Activated effector memory CD4-positive, alpha-beta T cell treated with Interleukin-2 at 50 U/mL for 16 hours (primary cell): Measurements from ENCODE around the gene RNPC3.
A peak's percentile ranks its signal among the peaks of the same experiment; 100 is the strongest.

ENCODE experiments used
- DNase-seq: peaks from one replicate; pipeline ENCODE4 v3.0.0-alpha.2; 2020

RNPC3 gene, protein sequence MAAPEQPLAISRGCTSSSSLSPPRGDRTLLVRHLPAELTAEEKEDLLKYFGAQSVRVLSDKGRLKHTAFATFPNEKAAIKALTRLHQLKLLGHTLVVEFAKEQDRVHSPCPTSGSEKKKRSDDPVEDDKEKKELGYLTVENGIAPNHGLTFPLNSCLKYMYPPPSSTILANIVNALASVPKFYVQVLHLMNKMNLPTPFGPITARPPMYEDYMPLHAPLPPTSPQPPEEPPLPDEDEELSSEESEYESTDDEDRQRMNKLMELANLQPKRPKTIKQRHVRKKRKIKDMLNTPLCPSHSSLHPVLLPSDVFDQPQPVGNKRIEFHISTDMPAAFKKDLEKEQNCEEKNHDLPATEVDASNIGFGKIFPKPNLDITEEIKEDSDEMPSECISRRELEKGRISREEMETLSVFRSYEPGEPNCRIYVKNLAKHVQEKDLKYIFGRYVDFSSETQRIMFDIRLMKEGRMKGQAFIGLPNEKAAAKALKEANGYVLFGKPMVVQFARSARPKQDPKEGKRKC

DNA sequence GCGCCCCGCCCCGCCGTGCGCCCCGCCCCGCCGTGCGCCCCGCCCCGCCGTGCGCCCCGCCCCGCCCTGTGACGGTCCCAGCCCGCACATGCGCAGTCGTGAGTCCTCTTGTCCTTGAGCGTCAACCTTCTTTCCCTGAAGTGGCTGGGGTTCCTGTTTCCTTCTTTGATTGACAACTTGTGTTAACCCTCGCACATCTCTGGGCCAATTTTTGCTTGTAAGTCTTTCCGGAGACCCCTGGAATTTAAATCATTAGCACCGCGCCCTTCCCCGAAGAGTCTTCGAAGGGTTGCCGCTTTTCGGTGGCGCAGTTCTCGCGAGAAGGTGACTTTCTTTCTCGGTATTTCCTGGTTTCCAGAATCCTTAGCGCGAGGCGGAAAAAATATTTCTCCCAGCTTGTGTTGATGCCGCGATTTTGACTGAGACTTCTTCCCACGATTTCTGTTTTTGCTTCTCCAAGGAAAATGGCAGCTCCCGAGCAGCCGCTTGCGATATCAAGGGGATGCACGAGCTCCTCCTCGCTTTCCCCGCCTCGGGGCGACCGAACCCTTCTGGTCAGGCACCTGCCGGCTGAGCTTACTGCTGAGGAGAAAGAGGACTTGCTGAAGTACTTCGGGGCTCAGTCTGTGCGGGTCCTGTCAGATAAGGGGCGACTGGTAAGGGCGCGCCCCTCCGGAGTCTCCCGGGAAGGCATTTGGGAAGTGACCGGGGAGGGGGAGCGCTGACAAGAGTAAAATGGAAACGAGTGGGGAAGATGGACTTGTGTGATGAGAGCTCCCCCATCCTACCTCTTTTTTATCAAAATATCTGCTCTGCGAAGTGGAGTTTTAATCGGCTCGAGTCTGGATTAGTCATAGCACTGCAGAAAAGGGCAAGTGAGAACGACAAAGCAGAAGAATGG lies at the start of gene RNPC3:
RNPC3 (plus strand) TSS at position 93 of the 901 bp plus-strand sequence; CDS start at position 465, 372 bp downstream.
- DNase-seq, result peak; percentile 67

DNA sequence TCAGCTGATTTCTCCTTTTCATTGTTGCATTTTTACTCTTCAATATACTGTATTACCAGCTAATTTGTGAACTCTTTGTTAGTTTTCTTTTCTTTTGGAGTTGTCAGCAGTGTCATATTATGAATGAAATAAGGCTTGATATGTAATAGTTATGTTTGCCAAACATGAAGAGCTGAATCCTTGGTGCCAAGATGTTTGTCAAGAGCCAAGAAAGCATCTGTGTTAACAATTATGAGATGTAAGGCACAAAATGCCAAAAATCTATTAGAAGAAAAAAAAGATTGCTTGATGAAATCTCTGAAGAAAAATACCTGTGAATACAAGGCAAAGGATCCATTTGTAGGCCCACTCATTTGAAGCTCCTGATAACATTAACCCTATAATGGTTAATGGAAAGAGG lies 48.4 kb upstream of the RNPC3 start:
- DNase-seq, result no peak

DNA sequence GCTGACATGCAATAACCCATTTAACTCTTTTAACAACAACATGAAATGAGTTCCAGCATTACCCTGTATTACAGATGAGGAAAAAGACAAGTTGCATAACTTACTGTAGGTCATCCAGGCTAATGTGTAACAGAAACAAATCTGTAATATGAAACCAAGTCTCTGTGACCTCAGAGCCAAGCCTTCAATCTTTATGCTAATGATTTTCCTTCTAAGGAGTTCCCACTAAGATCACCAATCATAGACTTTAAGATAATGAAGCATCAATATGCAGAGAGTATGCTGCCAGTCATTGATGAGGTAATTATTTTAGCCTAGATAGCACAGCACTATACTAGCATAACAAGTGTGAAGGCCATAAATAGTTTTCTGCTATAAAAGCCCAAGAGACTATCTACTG lies 35.6 kb upstream of the RNPC3 start:
- no peak for DNase-seq

DNA sequence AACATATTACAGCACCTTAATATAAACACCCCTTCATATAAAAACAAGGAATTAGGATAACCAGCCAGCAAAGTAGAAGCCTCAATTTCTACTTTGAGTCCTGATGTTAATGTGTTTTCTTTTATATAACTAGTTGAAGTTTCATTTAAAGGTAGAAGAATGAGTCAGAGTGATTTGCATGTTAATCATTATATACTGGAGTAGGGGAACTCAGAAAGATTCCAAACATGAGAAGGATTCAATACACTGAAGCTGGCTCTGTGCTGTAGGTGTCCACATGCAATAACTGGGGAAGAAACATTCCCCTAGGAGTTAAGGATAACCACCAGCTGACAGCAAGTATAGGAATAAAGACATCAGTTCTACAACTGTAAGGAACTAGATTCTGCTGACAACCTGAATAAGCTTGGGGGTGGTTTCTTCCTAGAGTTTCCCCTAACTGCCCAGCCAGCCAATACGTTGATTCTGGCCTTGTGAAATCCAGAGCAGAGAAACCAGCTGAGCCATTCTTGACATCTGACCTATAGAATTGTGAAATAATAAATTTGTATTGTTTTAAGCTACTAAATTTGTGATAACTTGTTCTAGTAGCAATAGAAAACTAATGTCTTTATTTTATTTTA lies 33.4 kb upstream of the RNPC3 start:
- no peak for DNase-seq

DNA sequence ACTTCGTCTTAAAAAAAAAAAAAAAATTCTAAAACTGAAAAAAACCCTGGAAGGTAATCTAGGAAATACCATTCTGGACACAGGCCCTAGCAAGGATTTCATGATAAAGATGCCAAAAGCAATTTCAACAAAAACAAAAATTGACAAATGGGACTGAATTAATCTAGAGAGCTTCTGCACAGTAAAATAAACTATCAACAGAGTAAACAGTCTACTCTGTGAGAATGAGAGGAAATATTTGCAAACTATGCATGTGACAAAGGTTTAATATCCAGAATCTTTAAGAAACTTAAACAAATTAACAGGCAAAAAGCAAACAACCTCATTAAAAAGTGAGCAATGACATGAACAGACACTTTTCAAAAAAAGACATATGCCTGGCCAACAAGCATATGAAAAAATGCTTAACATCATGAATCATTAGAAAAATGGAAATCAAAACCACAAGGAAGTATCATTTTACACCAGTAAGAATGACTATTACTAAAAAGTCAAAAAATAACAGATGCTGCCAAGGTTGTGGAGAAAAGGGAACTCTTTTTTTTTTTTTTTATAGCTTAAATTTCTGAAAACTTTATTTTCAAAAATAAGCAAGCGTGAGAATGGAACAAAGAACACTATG lies 29.4 kb upstream of the RNPC3 start:
- DNase-seq, result no peak

DNA sequence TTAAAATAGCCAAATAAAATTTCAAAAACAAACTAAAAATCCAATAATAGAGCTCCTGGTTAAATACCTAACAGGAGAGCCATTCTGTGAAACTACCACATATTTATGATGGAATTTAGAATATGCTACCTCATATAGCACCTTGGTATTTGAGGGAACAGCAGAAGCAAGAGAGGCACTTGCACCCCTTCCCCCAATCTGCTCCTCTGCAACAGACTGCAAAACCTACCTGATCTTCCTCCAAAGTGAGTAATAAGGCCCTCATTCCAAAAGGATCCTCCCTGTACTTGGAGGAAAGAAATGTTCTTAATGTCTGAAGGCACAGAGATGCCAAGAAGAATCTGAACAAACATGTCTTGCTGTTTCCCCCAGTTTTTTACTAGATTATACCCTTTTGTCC lies 28.1 kb upstream of the RNPC3 start:
- no peak for DNase-seq

DNA sequence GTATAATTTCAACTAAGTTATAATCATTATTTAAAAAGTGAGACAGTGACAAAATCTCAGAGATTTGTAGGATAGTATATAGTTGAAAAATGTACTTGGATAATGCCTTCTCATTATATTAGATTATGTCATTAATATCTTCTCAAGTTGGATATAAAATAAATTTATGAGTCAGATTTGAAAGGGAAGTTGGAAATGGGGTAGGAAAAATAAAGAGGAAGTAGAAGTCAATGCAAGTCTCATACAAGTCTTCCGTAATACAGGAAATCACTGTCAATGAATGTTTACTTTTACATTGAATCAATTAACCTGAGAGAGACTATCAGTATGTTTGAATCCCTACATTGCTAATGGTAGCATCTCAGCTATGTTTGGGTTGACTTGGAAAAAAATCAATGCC lies 16.2 kb upstream of the RNPC3 start:
- DNase-seq, result no peak

DNA sequence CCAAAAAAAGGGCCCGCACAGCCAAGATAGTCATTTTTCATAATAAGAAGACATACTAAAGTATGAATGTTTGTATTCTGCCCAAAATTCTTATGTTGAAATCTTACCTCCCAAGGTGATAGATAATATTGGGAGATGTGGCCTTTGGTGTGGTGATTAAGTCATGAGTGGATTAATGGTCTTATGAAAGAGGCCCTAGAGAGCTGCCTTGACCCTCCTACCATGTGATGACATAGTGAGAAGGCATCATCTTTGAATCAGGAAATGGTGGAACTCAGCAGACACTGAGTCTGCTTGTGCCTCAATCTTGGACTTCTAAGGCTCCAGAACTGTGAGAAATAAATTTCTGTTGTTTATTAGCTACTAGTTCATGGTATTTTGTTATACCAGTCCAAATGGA lies 11.8 kb upstream of the RNPC3 start:
- DNase-seq, result no peak

DNA sequence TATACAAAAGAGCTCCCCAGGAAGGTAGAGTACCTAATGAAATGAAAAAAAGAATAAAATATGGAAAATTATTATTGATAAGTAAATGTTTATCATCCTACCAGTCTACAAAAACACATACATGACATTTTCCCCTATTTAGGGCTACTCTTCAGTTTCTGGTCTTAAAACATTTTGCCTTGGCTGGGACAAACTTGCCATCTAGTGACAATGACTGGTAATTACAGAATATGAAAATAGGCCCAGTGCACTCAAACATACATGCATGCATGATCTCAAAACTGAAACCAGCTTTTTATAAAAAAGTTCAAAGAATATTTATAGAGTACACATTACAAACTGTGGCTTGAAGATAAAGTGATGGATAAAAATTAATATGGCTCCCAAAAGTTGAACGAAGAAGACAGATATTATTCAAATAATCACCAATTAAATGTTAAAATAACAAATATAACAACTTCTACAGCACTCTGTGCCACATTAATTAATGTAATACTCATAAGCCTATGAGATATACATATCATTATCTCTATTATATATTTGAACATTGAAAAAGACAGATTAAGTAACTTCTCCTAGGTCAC lies 10.5 kb upstream of the RNPC3 start:
- no peak for DNase-seq

DNA sequence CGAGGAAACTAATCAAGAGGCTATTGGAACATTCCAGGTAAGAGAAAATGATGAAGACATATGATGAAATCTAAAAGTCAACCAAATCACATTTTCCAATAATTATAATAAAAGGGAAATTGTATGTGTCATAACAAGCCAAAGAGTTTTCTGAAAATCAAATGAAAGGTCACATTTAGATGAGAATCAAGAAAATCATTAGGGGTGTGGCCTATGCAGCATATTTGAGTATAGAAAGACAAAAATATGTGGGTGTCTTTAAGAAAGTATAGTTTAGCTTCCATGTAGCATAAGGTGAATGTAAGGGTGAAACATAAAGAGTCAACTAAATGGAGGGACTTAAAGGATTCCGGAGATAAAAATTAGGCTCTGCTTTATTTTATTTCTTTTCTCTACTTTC lies 9.2 kb upstream of the RNPC3 start:
- DNase-seq, result no peak

DNA sequence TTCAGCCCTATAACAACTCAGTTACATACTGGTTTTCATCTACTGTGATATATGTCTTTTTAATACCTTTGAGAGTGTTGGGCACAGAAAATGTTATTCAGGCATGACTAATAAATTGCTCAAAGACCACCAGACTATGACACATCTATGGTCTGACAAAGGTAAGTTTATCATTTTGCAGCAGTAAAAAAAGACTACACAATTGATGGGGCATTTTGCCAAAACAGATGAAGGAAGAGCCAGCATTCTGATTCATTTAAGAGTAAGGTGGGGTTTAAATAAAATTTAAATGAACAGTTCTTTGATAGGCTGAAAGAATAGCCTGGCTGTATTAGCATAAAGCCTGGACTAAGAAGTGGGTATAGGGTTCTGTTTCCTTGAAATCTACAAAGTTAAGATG lies 8.8 kb upstream of the RNPC3 start:
- no peak for DNase-seq

DNA sequence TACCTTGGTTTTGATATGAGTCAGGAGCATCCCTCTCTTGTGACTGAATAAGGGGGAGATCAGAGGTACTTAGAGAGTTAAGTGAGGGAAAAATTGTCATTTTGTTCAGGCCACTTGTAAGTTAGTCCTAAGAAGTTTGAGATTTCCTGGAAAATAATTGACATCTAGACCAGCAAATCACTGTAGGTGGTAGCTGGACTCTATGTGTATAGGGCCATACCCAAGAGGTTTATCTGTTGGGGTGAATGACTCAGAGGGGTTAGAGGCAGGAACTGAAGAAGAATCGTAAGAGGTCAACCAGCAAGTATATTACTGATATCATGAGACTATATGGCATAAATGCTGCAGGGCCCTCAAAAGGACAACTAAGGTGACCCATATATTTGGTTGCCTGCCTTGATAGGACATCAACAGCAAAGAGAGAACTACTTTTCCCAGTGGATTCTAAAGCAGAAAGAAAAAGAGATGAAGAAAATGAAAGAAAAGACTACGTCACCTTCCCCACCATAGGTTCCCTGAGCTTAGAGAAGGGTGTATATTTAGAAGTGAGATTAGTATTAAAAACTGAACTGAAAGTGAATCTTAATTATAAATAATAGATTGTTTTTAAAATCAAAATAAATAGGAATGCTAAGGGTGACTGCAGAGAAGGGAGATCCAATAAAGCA lies 8.0 kb upstream of the RNPC3 start:
- no peak for DNase-seq

DNA sequence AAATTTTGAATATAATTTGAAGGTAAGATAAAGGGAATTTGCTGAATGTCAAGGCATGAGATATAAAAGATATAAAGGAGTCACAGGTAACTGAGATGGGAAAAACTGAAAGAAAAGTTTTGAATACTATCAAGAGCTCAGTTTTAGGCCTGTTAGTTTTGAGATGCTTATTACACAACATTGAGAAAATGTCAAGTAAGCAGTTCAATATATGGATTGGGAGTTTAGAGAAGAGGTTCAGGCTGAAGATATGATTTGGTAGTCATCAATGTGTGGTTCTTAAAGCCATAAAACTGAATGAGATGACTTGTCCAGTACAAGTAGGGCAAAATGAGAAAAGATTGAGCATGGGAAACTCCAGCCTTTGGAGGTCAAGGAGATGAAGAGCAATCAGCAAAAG lies 4.7 kb upstream of the RNPC3 start:
- no peak for DNase-seq

DNA sequence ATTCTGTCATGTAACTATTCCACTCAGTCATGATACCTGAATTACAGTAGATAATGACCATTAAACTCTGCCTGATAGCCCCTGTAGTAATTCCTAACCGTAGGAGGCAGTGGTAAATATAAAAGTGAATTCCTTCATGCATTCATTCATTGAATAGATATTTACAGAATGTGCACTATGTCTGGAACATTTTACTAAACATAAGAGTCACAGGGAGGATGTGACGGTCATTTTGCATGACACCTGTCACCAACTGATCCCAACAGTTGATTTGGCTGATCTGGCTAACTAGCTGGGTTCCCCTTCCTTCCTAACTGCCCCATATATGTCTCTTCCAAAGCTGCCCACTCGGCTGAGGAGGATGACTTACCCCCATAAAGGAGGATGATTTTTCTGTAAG lies 2.2 kb upstream of the RNPC3 start:
- DNase-seq, result no peak

DNA sequence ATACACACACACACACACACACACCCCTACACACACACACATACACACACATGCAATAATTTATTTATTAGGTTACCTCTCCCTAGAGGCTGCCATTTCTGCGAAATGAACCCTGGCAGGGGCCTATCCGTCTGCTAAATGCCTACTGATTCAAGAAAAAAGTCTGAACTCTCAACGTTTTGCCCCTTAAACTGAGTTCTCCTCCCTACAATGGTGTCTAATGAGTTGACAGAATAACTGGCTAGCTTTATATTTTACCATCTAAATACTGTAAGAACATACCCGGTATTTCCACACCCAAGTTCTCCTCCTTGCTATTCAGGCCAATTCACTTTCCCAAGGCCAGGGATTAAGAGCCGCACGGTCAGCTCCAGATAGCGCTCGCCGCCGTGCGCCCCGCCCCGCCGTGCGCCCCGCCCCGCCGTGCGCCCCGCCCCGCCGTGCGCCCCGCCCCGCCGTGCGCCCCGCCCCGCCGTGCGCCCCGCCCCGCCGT lies 339 bp upstream of the RNPC3 start:
- DNase-seq, result no peak

DNA sequence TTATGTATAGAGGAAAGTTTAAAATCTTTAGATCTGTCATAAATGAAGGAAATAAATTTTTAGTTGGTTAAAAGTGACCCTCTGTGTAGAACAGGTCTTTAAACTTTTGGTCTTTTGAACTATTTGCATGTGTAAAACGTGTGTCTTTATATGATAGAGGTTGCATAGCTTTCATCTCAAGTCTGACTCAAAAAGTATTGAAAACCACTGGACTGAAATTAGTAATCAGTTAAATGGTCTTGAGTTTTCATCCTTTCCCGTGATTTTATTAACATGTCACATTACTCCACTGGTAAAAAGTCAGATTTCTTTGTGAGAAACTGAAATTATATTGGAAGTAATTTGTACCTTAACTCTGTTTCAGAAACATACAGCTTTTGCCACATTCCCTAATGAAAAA lies 1.8 kb downstream of the RNPC3 start:
- no peak for DNase-seq

DNA sequence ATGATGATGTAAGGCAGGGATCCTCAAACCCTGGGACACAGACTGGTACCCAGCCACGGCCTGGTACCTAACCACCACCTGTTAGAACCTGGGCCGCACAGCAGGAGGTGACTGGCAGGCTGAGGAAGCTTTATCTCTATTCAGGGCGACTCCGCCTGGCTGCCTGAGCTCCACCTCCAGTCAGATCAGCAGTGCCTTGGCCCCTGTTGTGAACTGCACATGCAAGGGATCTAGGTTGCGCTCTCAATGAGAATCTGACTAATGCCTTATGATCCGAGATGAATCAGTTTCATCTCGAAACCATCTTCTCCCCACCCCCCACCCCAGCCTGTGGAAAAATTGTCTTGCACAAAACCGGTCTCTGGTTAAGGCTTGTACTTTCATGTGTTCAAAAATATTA lies 4.2 kb downstream of the RNPC3 start:
- DNase-seq, result peak; percentile 13

DNA sequence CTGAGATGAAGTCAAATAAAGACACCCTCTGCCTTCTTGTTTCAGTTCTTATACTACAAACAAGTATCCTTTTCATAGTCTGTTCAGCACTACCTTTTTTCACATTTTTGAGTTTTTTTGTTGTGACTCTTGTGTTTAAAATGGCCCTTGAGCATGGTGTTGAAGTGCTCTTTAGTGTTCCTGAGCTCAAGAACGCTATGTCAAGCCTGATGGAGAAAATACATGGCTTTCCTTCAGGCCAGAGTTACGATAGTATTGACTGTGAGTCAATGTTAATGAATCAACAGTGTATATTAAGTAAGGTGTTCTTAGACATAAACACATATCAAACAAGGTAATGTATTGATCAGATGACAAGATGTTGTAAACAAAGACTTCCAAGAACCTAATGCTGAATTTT lies 12.7 kb downstream of the RNPC3 start:
- DNase-seq, result no peak

DNA sequence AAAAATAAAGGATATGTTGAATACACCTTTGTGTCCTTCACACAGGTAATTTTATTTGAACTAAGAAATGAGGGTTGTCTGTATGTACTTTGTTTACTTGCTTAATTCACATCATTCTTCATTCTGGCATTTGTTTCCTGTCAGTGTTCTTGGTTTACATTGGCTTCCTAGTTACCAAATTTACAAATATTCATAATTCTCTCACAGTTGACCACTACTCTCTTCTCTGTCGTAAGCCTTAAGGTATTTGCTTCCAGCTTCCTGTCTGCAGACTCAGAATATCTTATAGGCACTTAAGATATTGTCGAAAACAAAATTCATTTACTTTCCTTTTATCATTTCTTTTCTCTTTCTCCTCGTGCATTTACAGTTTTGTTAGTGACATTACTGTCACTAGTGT lies 15.9 kb downstream of the RNPC3 start:
- DNase-seq, result no peak

DNA sequence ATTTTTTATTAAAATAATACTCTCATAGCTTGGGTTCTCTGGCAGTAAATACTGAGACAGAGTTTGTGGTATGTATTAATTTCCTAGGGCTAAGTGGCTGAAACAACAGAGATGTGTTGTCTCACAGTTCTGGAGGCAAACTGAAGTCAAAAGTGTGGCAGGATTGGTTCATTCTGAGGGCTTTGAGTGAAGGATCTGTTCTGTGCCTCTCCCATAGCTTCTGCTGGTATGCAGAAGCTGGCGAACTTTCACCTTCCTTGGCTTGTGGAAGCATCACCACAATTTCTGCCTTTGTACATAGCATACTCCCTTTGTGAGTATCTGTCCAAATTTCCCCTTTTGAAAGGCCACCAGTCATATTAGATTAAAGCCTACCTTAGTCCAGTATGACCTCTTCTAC lies 21.0 kb downstream of the RNPC3 start:
- DNase-seq, result no peak

DNA sequence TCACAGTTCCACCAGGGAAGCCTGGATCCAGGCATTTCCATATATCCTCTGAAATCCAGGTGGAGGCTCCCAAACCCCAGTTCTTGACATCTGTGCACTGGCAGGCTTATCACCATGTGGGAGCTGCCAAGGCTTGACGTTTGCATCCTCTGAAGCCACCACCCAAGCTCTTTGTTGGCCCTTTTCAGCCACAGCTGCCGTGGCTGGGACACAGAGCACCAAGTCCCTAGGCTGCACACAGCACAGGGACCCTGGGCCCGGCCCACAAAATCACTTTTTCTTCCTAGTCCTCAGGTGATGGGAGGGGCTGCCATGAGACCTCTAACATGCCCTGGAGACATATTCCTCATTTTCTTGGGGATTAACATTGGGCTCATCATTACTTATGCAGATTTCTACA lies 22.3 kb downstream of the RNPC3 start:
- no peak for DNase-seq

DNA sequence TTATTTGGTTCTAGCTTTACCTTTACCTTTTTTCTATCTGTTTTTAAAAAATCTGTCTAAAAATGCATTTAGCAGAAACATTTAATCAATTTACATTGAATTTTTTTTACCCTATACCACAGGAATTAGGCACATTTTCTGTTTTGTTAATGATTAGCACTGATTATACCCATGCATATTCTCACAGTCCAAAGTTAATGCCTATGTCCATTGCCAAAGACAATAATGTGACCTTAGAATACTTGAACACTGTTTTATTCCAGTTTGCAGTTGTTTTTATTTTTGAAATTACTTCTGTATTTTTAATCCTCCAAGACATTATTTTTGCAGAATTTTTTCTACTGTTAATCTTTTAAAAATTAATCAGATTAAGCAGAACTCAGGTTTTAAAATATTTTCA lies 34.9 kb downstream of the RNPC3 start:
- no peak for DNase-seq
